Measurements from ENCODE around the gene MT3. TPM values are rescaled to one million over a fixed set of nuclear protein-coding genes. Genes with fewer than 3 reads are reported as not detected.

Gene MT3
- total RNA-seq, 4 donors from 2014 or later = not detected

- no peaks in the 10 kb centered on the region for H3K27me3 ChIP-seq
- intact Hi-C loops (cut with DNase I; ENCODE audit: low total_unique reads) = loop anchor here (1.0 to 5.0 kb wide), 6 partner anchors 35 to 455 kb away; partner anchors contain the start of genes HERPUD1 and MT1X
- no peak for ATAC-seq
- H3K27ac ChIP-seq = peak overlapping the region; percentile 95 to 99 (median 98)
- peak overlapping the region; percentile 60 to 75 (median 70) for H3K4me3 ChIP-seq
- H3K4me1 ChIP-seq = peaks cover 71 to 83% of the 10 kb centered on the region in 2 donors
- in situ Hi-C loops (cut with MboI; ENCODE audit: low sequenced_read_pairs in 4 of 4) = loop anchor here in 2 of 4 donors (5.0 to 10.0 kb wide), 2 partner anchors 75 to 93 kb away; partner anchors contain the start of gene MT1X (in 2 of the 2)
- no peaks in the 10 kb centered on the region for H3K36me3 ChIP-seq
- no peak for DNase-seq
- TF ChIP-seq CTCF (IDR thresholded peaks at IDR 0.05 in 4 of 5, conservative IDR thresholded peaks at IDR 0.05 in 1 of 5) (no peak), POLR2A (IDR thresholded peaks at IDR 0.05) (no peak)
- H3K9me3 ChIP-seq = no peaks in the 10 kb centered on the region
Measured at GRCh38 chr16:56607675-56608042, 18.3 kb downstream of the MT3 start.

- in situ Hi-C loops (cut with MboI; ENCODE audit: low sequenced_read_pairs in 4 of 4) = loop anchor here in 2 of 4 donors (5.0 to 10.0 kb wide), 2 partner anchors 74 to 93 kb away; partner anchors contain the start of gene MT1X (in 2 of the 2)
Measured at GRCh38 chr16:56608043-56608875, 18.9 kb downstream of the MT3 start, which contains the start of gene MT2A. Gene MT2A (plus strand): TSS chr16:56608584. CDS start chr16:56608656, 72 bp downstream.

DNA sequence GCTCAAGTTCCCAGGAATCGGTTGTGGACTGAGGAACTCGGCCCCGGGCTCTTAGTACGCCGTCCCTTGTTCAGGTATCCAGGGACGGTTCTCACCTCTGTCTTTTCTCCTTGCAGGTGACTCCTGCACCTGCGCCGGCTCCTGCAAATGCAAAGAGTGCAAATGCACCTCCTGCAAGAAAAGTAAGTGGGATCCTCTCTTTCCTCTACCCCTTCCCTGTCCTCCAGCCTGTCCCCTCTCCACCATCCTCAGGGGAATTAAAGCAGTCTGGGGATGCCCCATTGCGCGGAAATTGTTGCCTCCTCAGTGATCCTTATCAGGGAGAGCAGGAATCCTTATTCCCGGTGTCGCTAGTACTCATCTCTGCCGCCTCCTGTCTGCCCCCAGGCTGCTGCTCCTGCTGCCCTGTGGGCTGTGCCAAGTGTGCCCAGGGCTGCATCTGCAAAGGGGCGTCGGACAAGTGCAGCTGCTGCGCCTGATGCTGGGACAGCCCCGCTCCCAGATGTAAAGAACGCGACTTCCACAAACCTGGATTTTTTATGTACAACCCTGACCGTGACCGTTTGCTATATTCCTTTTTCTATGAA lies 19.6 kb downstream of the MT3 start:
- Histone ChIP-seq H3K27ac (peak overlapping the region; percentile 95 to 99 (median 98)), H3K4me3 (peak overlapping the region; percentile 60 to 75 (median 70)), H3K36me3 (no peaks in the 10 kb centered on the region), H3K9me3 (no peaks in the 10 kb centered on the region), H3K27me3 (no peaks in the 10 kb centered on the region), H3K4me1 (peaks cover 69 to 78% of the 10 kb centered on the region in 2 donors)
- DNase-seq (peak in 1 of 2 donors; percentile 58), ATAC-seq (no peak)
- TF ChIP-seq CTCF (IDR thresholded peaks at IDR 0.05 in 4 of 5, conservative IDR thresholded peaks at IDR 0.05 in 1 of 5) = peak in 1 of 5 experiments; percentile 13
- no peak for TF ChIP-seq POLR2A (IDR thresholded peaks at IDR 0.05)
- intact Hi-C loops (cut with DNase I; ENCODE audit: low total_unique reads) (loop anchor here (1.0 to 5.0 kb wide), 3 partner anchors 73 to 453 kb away; partner anchors contain the start of genes HERPUD1 and MT1X), in situ Hi-C loops (cut with MboI; ENCODE audit: low sequenced_read_pairs in 4 of 4) (loop anchor here in 2 of 4 donors (5.0 to 10.0 kb wide), 2 partner anchors 73 to 94 kb away; partner anchors contain the start of gene MT1X (in 2 of the 2))

More at GRCh38 chr16:56608043-56608875, 18.9 kb downstream of the MT3 start, which contains the start of gene MT2A:
- no peaks in the 10 kb centered on the region for H3K9me3 ChIP-seq
- H3K27ac ChIP-seq = peak within 1 kb of the TSS; percentile 95 to 99 (median 98)
- ATAC-seq = peak; percentile 18 to 19
- peaks cover 71 to 83% of the 10 kb centered on the region in 2 donors for H3K4me1 ChIP-seq
- H3K4me3 ChIP-seq = peak within 1 kb of the TSS; percentile 60 to 75 (median 70)
- no peaks in the 10 kb centered on the region for H3K27me3 ChIP-seq
- no peaks in the 10 kb centered on the region for H3K36me3 ChIP-seq
- intact Hi-C loops (cut with DNase I; ENCODE audit: low total_unique reads) = loop anchor here (1.0 to 5.0 kb wide), 3 partner anchors 74 to 454 kb away; partner anchors contain the start of genes HERPUD1 and MT1X
- DNase-seq = peak; percentile 94 to 97
- TF ChIP-seq CTCF (IDR thresholded peaks at IDR 0.05 in 4 of 5, conservative IDR thresholded peaks at IDR 0.05 in 1 of 5) = peak in 1 of 5 experiments; percentile 11
- TF ChIP-seq POLR2A (IDR thresholded peaks at IDR 0.05) = peak in 1 of 2 donors; percentile 99

GRCh38 chr16:56609463-56609921 lies 20.2 kb downstream of the MT3 start:
- peak; percentile 70 to 80 for DNase-seq

More at GRCh38 chr16:56609463-56609921, 20.2 kb downstream of the MT3 start:
- in situ Hi-C loops (cut with MboI; ENCODE audit: low sequenced_read_pairs in 4 of 4) = loop anchor here in 2 of 4 donors (5.0 to 10.0 kb wide), 2 partner anchors 73 to 95 kb away; partner anchors contain the start of gene MT1X (in 2 of the 2)
- Histone ChIP-seq H3K27ac (peak overlapping the region; percentile 95 to 99 (median 98)), H3K9me3 (no peaks in the 10 kb centered on the region), H3K4me1 (peaks cover 64 to 73% of the 10 kb centered on the region in 2 donors), H3K36me3 (no peaks in the 10 kb centered on the region), H3K27me3 (no peaks in the 10 kb centered on the region), H3K4me3 (peak overlapping the region; percentile 60 to 75 (median 70))
- TF ChIP-seq POLR2A (IDR thresholded peaks at IDR 0.05) = no peak
- TF ChIP-seq CTCF (IDR thresholded peaks at IDR 0.05 in 4 of 5, conservative IDR thresholded peaks at IDR 0.05 in 1 of 5) = peak in 2 of 5 experiments; percentile 10 to 12
- ATAC-seq = peak in 1 of 2 donors; percentile 5
- intact Hi-C loops (cut with DNase I; ENCODE audit: low total_unique reads) = loop anchor here (5.0 kb wide), 1 partner anchor 453 kb away; no protein-coding TSS in a partner anchor

Data from gastrocnemius medialis (tissue), 4 donors.